Stimulated activated naive CD4-positive, alpha-beta T cell (primary cell): ENCODE results near the gene POLR1A.
"Not testable (repeated sequence)": the region's sequence is repeated elsewhere in the genome, so short reads cannot be mapped to it uniquely, and the experiment has no call there.

Experiments used
- DNase-seq, 6 experiments: peaks; one replicate each; lab custom pipeline; 2025; lab: John Stamatoyannopoulos, UW

Gene POLR1A

DNA sequence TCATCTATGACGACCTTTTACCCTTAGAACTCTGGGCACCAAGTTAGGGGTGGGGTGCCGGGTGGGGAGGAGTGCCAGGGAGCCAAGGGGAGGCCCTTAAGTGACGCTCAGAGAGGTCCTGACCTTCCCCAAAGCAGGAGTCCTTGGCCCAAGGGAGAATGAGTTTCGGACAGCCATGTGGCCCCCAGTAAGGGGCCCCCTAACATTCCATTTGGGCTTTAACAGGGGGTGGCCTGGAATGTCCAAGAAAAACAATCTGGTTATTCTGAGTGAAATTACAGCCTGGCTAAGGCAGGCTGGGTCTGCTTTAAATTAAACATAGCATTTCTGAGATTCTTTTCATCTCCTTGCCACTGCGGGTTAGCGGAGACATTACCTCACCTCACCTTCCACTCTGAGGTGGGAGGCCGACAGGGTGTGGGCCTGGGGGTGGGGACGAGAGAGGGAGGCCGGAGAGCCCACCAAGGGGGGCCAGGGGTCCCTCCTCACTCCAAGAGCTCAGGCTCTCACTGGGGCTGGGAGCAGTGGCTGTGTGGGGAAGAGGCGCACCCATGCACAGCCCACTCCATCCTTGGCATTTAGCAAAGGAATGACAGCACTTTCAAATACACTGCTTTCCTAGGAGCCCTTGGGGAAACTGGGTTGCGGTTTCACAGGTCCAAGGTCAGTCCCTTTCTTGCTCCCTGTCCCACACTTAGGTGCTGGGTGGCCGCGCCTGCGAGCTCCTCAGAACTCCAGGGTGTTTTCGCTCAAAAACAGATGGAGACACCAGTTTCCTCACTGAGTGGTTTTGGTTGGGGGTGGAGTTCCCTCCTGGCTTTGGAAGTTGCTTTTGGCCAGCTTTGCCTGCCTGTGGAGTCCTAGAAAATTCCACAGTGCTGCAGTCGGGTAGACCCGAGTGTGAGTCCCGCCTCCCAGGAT lies 107.4 kb downstream of the POLR1A start:
- DNase-seq = peak in 2 of 6 experiments; percentile 20

DNA sequence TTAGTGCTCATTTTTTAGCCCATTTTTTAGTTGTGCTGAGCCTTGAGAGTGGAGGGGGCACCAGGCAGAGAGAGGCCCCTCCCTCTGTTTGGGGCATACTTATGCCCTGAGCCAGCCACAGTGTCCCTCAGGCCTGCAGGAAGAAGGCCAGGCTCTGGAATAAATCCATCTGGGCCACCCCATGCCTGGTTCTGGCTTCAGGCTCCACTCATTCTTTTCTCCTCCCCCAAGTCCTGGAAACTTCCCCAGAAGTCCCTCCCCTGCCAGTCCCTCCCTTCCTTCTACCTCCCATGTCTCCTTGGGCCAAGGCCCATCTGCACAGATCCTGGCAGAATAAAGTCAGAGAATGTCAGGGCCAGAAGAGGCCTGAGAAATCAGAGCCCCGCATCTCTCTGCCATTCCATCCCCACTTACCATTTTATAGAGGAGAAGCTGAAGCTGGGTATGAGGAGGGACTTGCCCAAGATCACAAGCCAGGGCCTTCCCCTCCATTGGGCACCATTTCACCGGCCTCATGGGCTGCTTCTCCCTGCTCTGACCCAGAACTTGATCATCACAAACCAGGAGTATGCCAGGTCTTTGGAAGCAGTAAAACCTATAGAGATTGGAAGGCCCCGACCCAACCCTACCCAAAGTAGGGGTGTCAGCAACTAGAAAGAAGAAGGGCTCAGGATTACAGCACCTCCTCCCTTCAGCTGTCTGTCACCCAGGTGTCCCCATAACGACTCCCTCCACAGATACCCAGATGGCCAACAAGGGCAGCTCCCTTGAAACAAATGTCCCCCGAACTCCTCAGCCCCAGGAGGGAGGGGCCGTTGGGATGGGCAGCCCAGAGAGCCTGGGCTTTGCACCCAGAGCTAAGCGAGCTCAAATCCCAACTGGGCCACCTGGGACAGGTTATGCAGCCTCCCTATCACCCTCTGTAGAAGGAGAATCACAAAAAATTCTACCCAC lies 108.4 kb downstream of the POLR1A start:
- no peak for DNase-seq

DNA sequence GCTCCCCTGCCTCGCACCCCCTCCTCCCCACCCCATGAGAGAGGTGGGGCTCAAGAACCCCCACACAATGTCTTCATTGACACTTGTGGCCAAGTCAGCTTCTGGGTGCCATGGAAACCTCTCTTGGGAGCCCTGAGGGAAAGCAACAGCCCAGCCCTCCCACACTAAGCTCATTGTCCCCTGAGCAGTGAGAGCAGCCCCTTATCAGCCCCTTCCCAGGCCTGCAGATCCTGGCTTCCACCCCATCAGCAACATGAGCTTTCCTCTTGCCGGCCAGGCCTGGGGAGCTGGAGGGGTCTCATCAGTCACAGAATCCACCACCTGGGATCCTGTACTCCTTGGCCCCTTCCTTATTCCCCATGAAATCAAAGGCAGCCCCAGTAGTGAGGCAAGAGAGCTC lies 109.1 kb downstream of the POLR1A start:
- no peak for DNase-seq

DNA sequence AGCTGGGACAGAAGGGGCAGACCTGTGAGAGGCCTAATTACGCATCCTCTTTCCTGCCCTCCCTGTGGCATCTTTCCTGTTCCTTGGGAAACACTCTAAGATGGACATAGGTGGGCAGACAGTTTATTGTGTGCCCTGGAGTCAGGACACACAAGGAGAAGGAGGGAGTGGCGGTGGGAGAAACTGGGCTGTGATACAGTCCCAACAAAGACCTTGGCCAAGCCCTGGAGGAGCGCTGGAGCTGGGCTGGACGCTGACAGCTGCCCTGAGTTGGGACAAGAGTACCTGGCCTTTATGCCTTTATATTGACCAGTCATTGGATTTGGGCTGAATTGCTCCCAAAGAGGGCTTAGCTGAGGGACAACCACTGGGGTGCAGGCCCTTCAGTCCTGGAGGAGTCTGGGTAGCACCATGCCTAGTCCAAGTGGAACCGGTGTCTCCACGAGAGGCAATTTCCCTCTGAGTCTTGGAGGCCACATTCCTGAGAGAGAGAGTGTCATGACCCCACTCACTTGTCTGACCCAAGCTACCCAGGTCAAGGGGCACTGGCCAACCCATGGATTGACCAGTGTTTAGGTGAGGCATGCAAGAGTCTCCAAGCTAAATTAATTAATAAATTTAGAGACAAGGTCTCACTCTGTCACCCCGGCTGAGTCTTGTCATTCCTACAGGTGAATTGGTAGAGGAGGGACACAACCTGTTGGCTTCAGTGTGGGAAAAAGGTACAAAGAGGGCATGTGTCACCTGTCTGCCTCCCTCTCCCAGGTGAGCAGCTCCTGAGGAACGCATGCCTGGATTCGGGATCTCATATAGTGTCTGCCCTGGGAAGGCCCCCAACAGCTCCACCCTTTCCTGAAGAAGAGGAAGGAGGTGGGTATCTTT lies 109.8 kb downstream of the POLR1A start:
- DNase-seq = no peak

DNA sequence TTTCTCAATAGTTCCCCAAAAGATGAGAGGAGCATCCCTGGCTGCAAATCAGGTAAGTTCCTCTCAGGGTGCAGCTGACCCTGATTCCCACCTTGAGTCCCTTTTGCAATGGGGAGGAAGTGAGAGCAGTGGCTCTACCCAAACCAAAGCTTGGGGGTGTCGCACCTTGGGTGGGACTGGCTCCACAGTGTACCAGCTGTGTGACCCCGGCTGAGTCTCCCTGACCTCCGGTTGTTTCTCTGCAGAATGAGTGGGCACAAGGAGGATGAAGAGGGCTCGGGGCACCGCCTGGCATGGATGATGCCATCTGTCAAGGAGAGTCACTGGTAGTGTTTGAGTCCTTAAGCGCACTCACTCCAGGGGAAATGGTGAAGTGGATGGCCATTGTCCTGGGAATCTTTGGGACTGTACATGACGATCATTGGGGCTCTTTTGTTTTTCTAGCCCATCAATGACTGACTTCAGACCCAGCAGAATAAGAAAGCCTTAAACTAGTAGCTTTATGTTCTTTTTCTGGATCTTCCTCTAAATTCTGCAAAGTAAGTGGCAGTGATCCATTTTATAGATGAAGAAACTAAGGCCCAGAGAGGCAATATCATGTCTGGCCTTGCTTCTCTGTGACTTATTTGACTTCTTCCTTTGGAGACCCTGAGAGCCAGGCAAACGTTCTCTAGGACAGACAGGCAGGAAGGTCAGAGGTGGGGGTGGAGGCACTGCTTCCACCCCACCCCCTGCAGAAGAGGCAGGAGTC lies 110.6 kb downstream of the POLR1A start:
- DNase-seq = no peak

DNA sequence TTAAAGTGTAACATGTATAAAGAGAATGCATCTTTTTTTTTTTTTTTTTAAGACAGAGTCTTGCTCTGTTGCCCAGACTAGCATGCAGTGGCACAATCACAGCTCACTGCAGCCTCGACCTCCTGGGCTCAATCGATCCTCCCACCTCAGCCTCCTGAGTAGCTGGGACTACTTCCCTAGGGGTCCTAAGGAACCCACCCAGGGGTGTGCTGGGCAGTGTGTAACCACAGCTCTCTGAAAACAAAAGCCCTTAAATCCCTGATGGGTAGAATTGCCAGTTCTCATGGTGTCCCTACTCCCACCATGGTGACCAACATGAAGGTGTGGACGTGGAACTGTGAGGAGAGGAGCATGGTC lies 111.3 kb downstream of the POLR1A start:
- DNase-seq = no peak

DNA sequence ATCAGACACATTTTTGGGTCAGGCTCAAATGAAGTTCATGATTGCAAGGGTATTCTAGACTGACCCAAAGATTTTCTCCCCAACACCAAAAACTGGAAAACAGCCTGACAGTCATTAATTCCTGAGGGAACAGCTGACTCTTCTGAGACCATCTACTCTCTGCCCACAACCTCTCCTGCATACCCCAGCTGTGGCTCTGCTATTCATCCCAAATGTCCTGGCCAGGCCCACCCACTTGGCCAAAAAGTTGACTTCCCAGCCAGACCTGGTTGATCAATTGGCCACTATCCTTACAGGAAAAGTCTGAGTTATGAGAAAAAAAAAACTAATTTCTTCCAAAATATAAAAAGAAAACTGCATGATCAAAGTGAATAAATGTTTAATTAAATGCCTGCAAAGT lies 113.1 kb downstream of the POLR1A start:
- no peak for DNase-seq

DNA sequence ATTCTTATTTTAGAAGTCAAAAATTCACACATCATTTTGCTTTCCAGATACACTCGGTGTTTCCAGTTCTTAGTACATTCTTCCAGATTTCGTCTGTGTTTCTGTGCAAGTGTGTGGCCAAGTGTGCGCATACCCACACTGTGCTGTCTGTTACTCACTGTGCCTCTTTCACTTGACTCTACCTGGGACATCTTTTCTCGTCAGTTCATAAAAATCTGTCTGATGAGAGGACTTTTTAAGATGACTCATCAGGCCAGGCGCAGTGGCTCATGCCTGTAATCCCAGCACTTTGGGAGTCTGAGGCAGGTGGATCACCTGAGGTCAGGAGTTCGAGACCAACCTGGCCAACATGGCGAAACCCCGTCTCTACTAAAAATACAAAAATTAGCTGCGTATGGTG lies 113.6 kb downstream of the POLR1A start:
- DNase-seq = not testable (repeated sequence)

DNA sequence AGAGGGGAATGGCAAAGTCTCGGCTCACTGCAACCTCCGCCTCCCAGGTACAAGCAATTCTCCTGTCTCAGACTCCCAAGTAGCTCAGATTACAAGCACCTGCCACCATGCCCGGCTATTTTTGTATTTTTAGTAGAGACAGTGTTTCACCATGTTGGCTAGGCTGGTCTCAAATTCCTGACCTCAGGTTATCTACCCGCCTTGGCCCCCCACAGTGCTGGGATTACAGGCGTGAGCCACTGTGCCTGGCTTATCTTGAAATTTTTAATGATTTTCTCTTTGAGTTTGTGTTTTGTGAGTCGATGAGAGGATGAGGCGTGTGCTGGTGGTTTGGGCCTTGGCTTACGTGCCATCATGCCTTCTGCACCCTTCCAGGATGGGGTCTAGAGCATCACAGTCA lies 115.6 kb downstream of the POLR1A start:
- no peak for DNase-seq

DNA sequence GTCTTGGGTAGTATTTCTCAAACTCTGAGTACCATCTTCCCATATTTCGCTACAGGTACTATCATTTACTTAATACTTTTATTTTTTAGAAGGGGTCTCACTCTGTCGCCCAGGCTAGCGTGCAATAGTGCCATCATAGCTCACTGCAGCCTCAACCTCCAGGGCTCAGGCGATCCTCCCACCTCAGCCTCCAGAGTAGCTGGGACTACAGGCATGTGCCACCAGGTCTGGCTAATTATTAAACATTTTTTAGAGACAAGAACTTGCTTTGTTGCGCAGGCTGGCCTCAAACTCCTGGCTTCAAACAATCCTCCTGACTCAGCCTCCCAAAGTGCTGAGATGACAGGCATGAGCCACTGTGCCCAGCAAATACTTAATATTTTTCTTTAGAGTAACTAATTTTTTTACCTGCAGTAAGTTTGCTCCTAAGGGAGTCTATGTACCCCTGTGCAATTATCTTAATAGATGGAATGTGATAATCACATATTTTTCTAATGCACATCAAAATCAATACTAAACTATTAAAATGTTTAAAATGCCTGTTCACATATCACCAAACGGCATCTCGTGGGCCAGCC lies 116.3 kb downstream of the POLR1A start:
- DNase-seq = no peak

DNA sequence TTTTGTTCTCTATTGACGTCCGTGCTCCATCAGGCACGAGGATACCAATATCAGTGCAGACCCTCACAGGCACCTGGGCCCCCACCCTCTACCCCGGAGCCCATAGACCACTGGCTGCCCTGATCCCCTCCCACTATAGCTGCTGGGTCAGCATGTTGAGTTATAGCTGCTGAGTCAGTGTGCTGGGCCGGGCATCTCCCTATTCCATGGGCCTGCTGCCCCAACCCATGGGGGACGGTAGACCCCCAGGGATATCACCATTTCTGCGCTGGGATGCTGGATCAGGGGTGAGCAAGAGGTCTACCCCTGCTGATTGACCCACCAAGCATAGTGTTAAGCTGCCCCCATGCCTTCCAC lies 116.8 kb downstream of the POLR1A start:
- no peak for DNase-seq

DNA sequence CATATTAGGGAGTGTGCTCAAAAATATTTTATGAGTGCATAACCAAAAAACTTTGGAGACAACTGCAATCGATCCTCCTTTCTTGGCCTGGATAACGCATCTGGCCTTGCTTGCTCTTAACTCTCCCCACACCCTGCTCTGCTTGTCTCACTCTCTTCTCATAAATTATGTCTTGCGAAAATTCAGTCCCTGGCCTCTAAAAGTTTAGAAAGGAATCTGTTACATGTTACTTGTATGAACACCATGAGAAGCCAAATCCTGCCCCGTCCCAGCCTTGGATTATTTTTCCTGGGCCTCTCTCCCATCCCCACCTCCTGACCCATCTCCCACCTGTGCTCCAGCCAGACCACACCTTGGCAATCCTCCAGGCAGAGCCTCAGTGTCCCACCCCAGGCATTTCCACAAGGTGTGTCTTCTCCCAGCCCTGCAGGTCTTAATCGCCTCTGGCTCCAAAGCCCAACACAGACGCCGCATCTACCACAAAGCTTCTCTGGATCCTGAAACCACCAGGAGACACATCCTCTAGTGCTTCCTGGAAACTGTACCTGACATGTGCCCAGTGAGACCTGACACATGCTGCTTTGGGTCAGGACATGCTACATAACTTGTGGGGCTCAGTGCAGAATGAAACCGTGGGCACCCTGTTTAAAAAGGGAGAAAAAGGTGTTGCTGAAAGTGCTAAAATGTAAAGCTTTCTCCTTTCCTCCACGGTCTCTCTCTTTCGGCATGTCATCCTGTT lies 117.3 kb downstream of the POLR1A start:
- DNase-seq = no peak

DNA sequence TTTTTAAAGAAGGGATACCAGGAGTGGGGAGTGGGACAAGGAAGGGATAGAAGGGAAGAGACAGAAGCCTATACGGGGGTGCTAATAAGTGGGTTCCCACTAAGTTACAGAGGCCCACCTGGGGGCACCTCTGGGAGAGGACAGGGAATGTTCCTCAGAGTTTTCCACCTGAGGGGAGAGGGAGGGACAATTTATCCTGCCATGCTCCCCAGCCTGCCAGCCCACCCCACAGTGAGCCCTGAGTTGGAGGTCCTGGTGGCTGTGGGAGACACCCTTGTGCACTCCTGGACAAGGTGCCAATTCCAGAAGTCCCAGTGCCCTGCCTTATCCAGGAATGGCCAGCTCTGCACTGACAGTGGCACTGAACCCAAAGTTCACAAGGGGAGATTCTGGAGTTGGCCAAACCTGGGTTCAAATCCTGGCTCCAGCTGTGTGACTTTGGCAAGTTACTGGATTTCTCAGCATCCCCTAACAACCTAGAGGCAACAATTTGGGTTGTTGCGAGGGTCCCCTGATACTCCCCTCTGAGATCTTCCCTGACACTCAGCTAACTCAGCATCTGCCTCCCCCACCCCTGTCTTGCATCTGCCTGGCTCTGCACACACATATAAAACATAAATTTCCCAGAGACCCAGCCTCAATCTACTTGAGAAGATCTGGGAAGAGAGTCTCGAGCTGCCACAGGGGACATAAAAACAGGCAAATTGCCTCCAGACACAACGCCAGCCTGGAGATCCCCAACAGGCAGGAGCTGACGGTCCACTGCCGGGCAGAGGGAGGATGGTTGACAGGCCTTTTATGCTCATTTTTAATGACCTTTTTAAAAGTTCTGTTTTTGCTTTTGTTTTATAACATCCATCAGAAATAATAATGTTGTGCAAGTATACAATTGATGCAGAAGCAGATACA lies 118.2 kb downstream of the POLR1A start:
- DNase-seq = no peak

DNA sequence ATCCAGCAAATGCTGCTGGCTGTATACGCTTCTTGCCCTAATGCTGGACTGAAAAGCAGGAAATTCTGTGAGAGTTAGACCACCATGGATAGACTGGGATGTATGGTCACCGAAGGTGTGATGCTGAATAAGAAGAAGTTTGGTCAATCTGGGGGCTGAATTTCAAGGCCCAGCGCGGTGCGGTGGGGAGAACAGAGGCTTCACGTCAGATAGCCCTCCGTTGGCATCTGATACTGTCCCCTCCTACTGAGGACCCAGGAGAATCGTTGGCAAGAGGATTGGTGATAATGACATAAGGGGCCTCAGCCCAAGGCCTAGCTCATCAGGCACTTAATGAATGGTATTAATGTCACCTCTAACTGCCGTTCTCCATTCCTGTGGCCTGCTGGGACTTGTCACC lies 119.6 kb downstream of the POLR1A start:
- no peak for DNase-seq

DNA sequence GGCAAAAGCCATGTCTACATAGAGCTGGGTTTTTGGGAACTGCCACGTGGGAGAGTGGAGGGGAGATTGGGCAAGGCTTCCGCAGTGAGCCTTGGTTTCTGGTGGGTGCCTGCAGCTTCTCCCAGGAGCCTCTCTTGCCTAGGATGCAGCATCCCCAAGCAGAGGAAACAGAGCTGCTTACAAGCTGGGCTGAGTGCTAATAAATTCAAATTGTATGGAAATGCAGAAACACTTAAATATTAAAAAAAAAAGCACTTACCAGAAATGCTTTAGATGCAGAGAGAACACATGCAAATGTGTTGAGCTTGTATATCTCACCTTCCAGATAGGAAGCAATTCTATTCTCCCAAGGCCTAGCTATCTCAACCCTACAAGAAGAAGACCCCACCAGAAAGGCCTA lies 120.9 kb downstream of the POLR1A start:
- DNase-seq = no peak

DNA sequence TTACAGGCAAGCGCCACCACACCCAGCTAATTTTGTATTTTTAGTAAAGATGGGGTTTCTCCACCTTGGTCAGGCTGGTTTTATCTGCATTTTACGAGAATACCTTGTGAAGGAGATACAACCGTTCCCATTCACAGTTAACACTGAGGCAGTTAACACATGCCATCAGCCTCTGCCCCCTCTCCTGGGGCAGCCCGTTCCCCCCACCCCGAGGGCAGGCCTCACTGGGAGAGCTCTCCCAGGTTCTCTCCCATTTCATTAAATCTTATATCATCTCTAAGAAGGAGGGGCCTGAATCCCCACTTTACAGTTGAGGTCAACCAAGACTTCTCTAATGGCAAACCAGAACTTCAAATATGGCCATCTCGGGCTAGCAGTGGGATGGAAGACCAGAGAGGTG lies 121.9 kb downstream of the POLR1A start:
- no peak for DNase-seq

DNA sequence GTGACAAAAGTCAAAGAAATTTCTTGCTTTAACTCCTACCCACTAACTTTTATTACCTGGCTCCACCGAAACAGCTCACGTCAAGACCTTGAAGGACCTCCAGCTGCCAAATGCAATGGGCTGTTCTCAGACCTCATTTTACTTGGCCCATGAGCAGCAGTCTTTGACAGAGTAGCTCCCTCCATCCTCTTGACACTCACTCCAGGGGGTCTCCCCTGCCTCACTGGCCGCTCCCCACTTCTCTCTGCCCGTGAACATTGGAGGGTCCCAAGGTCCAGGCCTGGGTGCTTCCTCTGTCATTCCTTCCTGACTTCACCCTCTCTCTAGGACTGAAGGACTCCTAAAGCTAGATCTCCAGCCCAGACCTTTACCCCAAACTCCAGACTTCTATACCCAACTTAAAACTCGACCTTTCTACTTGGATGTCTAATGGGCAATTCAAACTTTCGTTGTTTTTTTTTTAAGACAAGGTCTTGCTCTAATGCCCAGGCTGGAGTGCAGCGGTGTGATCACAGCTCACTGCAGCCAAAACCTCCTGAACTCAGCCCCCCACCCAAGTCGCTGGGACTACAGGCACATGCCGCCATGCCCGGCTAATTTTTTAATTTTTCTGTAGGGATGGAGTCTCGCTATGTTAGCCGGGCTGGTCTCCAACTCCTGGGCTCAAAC lies 124.0 kb downstream of the POLR1A start:
- DNase-seq = no peak
